ENCODE results near the gene MEOX1. TPM values are rescaled to one million over a fixed set of nuclear protein-coding genes. Genes with fewer than 3 reads are reported as not detected.

Gene MEOX1
- total and polyA plus RNA-seq, 2 of the 13 experiments (the other 11 are each of a cell fraction or from before 2014, with no cell fraction given): not detected

DNA sequence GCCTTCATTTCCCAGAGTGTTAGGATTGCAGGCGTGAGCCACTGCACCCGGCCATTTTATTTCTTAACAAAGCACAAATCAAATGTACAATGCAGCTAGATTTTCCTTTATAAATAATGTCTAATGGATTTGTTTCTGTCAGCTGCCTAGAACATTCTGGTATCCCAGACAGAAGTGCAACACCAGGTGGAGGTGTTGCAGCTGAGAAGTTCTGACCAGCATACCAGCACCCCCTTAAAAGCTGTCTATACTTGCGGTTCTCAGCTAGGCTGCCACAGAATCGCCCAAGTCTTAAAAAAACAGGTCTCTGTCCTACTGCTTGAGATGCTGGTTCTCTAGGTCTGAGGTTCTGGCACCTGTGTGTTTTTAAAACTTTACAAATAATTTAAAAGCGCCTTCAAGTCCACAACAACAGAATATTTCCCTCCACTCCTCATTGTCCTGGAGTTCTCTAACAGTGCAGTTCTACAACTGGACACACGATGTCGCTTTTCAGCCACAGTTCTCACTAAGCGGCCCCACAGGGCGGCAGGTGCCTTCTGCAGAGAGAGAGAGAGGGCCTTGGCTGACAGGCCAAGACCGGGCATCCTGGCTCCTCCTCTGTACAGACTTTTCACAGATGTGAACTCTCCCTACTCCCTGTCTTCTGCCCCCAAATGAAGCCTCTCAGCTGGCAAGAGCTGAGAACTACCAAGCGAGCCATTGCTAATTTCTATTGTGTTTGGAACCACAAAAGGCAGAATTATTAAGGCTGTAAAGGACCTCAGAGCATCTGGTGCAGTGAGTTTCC is 32.6 kb upstream of the MEOX1 start (continued):
- TF ChIP-seq ELF1 (CRISPR knock-in tag; IDR thresholded peaks at IDR 0.05) (no peak), GZF1 (CRISPR knock-in tag; IDR thresholded peaks at IDR 0.05) (no peak), MLLT10 (CRISPR knock-in tag; IDR thresholded peaks at IDR 0.05) (no peak), ZNF326 (CRISPR knock-in tag; IDR thresholded peaks at IDR 0.05; ENCODE audit: borderline replicate concordance) (no peak), ZNF841 (CRISPR knock-in tag; IDR thresholded peaks at IDR 0.05; ENCODE audit: borderline replicate concordance) (no peak), ZNF260 (CRISPR knock-in tag; IDR thresholded peaks at IDR 0.05; ENCODE audit: borderline replicate concordance, low read depth) (no peak), HOXD1 (CRISPR knock-in tag; IDR thresholded peaks at IDR 0.05) (no peak), YEATS4 (CRISPR knock-in tag; IDR thresholded peaks at IDR 0.05; ENCODE audit: borderline replicate concordance) (no peak), ZNF615 (CRISPR knock-in tag; IDR thresholded peaks at IDR 0.05; ENCODE audit: borderline replicate concordance) (no peak), ZNF776 (CRISPR knock-in tag; IDR thresholded peaks at IDR 0.05) (no peak), ZNF773 (CRISPR knock-in tag; IDR thresholded peaks at IDR 0.05; ENCODE audit: borderline replicate concordance) (no peak), SNAPC2 (CRISPR knock-in tag; IDR thresholded peaks at IDR 0.05) (no peak), MAZ (IDR thresholded peaks at IDR 0.05; ENCODE audit: borderline replicate concordance, low read depth, low read length) (no peak), MAZ (CRISPR knock-in tag; IDR thresholded peaks at IDR 0.05; ENCODE audit: low read depth) (no peak), ZSCAN12 (CRISPR knock-in tag; IDR thresholded peaks at IDR 0.05) (no peak), DR1 (CRISPR knock-in tag; IDR thresholded peaks at IDR 0.05) (no peak), ZNF558 (CRISPR knock-in tag; IDR thresholded peaks at IDR 0.05; ENCODE audit: borderline replicate concordance) (no peak), FOXM1 (CRISPR knock-in tag; IDR thresholded peaks at IDR 0.05) (no peak), ZFP91 (CRISPR knock-in tag; IDR thresholded peaks at IDR 0.05; ENCODE audit: borderline replicate concordance) (peak; percentile 28; the same call in 1 of the 2 replicates), RXRB (CRISPR knock-in tag; IDR thresholded peaks at IDR 0.05; ENCODE audit: borderline replicate concordance) (peak; percentile 48; the same call in 1 of the 2 replicates), SCMH1 (CRISPR knock-in tag; IDR thresholded peaks at IDR 0.05; ENCODE audit: borderline replicate concordance) (no peak), BORCS8-MEF2B (CRISPR knock-in tag; IDR thresholded peaks at IDR 0.05) (peak; percentile 47; the same call in 1 of the 2 replicates), ZNF713 (CRISPR knock-in tag; IDR thresholded peaks at IDR 0.05) (no peak)
- TF ChIP-seq, protein P1, sequence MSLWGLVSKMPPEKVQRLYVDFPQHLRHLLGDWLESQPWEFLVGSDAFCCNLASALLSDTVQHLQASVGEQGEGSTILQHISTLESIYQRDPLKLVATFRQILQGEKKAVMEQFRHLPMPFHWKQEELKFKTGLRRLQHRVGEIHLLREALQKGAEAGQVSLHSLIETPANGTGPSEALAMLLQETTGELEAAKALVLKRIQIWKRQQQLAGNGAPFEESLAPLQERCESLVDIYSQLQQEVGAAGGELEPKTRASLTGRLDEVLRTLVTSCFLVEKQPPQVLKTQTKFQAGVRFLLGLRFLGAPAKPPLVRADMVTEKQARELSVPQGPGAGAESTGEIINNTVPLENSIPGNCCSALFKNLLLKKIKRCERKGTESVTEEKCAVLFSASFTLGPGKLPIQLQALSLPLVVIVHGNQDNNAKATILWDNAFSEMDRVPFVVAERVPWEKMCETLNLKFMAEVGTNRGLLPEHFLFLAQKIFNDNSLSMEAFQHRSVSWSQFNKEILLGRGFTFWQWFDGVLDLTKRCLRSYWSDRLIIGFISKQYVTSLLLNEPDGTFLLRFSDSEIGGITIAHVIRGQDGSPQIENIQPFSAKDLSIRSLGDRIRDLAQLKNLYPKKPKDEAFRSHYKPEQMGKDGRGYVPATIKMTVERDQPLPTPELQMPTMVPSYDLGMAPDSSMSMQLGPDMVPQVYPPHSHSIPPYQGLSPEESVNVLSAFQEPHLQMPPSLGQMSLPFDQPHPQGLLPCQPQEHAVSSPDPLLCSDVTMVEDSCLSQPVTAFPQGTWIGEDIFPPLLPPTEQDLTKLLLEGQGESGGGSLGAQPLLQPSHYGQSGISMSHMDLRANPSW (CRISPR knock-in tag; IDR thresholded peaks at IDR 0.05; ENCODE audit: borderline replicate concordance): no peak
